ENCODE results near the gene TMEM198. TPM values are rescaled to one million over a fixed set of nuclear protein-coding genes. Genes with fewer than 3 reads are reported as not detected.

TMEM198 gene
- total RNA-seq, 1 donor from 2014 or later, result not detected

DNA sequence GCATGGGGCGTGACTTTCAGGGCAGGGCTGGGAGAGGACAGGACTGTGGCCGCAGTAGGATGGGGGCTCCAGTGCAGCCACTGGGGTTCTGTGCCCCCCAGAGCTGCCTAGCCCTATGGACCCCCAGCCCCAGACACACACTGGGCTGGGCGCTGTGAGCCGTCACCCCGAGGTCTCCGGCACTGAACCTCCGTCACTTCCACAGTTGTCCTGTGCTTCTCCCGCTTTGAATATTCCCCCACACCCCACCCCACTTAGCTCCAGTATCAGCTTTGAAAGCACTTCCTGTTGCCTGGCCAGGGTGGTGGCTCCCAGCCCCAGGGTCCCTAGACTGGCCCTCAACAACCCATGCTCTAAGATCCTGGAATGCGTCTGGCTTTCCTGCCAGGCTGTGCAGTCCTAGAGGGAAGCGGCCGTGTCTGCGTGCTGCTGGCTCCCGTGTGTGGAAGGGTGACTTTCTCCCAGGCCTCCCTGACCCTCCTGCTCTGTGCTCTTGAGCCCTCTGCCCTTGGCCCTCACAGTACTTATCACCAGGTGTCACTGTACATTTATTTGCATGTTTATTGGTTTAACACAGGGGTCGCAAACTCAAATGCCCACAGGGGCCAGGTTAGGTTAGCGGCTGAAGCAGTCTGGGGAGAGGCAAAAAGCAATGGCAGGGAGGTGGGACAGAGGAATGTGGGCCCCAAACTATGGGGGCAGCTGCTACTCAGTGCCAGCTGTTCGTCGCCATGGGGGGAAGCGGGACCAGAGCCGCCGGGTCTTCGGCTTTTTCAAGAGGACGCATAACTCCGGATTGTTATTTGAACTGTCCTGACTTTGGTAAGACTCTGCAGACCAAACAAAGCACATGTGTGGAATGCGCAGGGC lies 17.6 kb downstream of the TMEM198 start:
- DNase-seq (ENCODE audit: low read depth in 2 of 2), result no peak

GRCh38 chr2:219562049-219563020 lies 18.5 kb downstream of the TMEM198 start:
- no peak for DNase-seq (ENCODE audit: low read depth in 2 of 2)

DNA sequence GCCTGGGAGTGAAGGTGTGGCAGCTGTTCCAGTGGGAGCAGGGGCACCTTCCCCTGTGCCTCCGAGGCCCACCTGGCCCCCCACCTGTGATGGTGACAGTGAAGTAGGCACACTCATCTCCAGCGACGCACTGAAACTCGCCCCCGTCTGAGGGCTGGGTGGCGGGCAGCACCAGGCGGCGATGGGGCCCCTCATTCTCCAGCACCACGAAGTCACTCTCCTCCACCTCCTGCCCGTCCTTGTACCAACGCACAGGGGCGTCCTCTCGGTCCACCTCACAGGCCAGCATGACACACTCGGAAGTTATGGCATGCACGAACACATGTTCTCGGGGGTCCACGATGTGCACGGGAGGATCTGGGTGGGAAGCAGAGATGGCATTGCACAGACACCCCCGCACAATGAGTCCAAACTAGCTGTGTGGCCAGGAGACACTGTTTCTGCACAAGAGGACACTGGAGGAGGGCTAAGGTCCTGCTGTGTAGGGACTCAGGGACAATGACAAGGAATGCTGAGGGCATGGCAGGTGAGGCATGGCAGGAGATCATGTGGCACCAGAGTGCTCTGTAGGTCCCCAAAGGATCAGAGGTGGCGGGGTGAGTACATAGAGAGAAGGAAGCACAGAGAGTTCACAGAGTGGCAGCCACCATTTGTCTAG lies 19.6 kb downstream of the TMEM198 start:
- no peak for DNase-seq (ENCODE audit: low read depth in 2 of 2)

- DNase-seq (ENCODE audit: low read depth in 2 of 2), result no peak
Measured at GRCh38 chr2:219565130-219566080, 21.6 kb downstream of the TMEM198 start.

DNA sequence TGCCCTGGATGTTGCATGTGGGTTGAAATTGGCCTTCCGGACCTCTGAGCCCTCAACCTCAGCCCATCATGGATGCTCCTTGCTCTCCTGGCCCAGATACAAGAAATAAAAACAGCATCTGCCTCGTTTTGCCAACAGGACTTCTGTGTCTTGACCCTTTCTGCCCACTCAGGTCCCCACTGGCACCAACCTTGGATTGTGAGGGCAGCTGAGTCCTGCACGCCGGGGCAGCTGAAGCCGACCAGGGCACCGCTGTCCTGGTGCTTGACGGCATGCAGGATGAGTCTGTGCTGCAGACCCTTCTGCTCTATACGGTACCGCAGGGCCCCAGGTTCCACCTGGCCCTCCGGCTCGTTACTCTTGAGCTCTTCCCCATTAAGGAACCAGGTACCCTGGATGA lies 22.8 kb downstream of the TMEM198 start:
- no peak for DNase-seq (ENCODE audit: low read depth in 2 of 2)

- DNase-seq (ENCODE audit: low read depth in 2 of 2), result no peak
Measured at GRCh38 chr2:219567131-219567530, 23.3 kb downstream of the TMEM198 start.

- DNase-seq (ENCODE audit: low read depth in 2 of 2), result no peak
Measured at GRCh38 chr2:219567791-219568361, 24.0 kb downstream of the TMEM198 start.

GRCh38 chr2:219569041-219569440 lies 25.2 kb downstream of the TMEM198 start:
- DNase-seq (ENCODE audit: low read depth in 2 of 2), result no peak

- no peak for DNase-seq (ENCODE audit: low read depth in 2 of 2)
Measured at GRCh38 chr2:219569635-219570034, 25.8 kb downstream of the TMEM198 start.

DNA sequence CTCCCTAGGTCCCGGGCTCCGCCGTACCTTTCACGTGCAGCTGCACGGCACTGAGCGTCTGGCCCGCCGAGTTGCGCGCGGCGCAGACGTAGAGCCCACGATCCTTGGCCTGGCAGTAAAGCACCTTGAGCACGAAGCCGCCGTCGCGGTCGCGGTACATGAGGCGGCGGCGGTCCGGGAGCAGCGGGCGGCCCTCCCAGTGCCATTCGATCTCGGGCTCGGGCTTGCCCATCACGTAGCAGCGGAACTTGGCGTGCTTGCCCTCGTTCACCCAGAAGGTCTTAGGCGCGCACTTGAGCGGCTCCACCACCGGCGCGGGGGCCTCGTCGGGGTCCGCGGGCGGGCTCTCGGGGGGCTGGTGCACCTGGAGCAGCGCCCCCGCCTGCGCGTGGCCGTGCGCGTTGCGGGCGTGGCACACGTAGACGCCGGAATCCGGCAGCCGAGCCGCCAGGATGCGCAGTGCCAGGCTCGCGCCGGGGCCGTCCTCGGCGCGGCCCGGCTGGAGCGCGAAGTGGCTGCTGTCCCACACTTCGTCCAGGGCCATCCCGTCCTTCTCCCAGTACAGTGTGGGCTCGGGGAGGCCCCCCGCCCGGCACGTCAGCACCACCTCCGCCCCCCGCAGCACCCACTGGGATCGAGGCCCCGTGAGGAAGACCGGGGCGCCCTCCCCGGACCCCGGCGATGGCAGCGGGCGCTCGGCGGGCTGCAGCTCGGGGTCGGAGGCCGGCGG lies 26.5 kb downstream of the TMEM198 start:
- DNase-seq (ENCODE audit: low read depth in 2 of 2), result peak; percentile 19 to 54

GRCh38 chr2:219570924-219571310 lies 27.1 kb downstream of the TMEM198 start:
- DNase-seq (ENCODE audit: low read depth in 2 of 2), result peak; percentile 32 to 50

GRCh38 chr2:219571311-219572236 lies 27.7 kb downstream of the TMEM198 start, which contains the start of gene OBSL1:
OBSL1 (minus strand) TSS chr2:219571539; CDS start chr2:219571232, 307 bp downstream.
- DNase-seq (ENCODE audit: low read depth in 2 of 2), result peak; percentile 39 to 71

GRCh38 chr2:219572237-219573001 lies 28.6 kb downstream of the TMEM198 start, which contains the start of gene INHA:
INHA (plus strand) TSS chr2:219572310; CDS start chr2:219572375, 65 bp downstream.
- DNase-seq (ENCODE audit: low read depth in 2 of 2), result no peak

- DNase-seq (ENCODE audit: low read depth in 2 of 2), result no peak
Measured at GRCh38 chr2:219573166-219573565, 29.3 kb downstream of the TMEM198 start.

GRCh38 chr2:219574484-219575311 lies 30.9 kb downstream of the TMEM198 start:
- DNase-seq (ENCODE audit: low read depth in 2 of 2), result no peak
